ENCODE measurements around the gene MST1.

MST1 gene

DNA sequence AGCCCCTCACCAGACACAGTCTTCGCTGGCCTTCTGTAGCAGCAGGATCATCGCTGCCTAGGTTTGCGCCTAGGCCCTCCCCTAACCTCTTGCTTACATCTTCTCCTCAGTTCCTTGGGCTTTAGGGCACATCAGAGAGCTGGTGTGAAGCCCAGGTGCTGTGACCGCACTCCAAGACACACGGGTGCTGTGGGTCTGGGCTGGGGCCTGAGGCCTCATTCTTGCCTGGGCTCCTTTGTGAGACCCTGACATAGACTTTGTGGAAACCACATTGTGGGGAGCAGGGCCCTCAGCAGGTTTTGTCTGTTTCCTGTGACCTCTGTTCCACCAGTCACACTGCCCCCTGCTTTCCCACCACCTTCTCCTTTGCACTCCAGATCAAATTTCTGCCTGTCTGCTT is 22.2 kb upstream of the MST1 start:
- Histone ChIP-seq H3K9ac (ENCODE audit: low read length) (no peak overlapping the region), H3K9me2 (ENCODE audit: low read depth, low read length) (no peaks in the 10 kb centered on the region), H3K4me2 (ENCODE audit: low read length) (no peak overlapping the region), H2AFZ (ENCODE audit: low read length) (no peak overlapping the region), H3K4me3 (ENCODE audit: low read depth, low read length, poor library complexity, severe bottlenecking) (no peak overlapping the region), H3K27me3 (ENCODE audit: insufficient read depth, low read length) (no peaks in the 10 kb centered on the region), H3K4me1 (ENCODE audit: insufficient read depth, low read length, severe bottlenecking) (no peaks in the 10 kb centered on the region), H3K27ac (ENCODE audit: low read depth, low read length, poor library complexity, severe bottlenecking) (no peak overlapping the region), H4K20me1 (ENCODE audit: insufficient read depth, low read length) (no peaks in the 10 kb centered on the region), H3K36me3 (ENCODE audit: insufficient read depth, low read length) (peaks cover 5% of the 10 kb centered on the region; the same call in 1 of the 2 replicates), H3K9me3 (ENCODE audit: low read length) (no peaks in the 10 kb centered on the region), H3K79me2 (ENCODE audit: insufficient read depth, low read length) (no peaks in the 10 kb centered on the region), H3F3A (ENCODE audit: insufficient read depth, low read length) (no peaks in the 10 kb centered on the region)
- TF ChIP-seq, protein P1, sequence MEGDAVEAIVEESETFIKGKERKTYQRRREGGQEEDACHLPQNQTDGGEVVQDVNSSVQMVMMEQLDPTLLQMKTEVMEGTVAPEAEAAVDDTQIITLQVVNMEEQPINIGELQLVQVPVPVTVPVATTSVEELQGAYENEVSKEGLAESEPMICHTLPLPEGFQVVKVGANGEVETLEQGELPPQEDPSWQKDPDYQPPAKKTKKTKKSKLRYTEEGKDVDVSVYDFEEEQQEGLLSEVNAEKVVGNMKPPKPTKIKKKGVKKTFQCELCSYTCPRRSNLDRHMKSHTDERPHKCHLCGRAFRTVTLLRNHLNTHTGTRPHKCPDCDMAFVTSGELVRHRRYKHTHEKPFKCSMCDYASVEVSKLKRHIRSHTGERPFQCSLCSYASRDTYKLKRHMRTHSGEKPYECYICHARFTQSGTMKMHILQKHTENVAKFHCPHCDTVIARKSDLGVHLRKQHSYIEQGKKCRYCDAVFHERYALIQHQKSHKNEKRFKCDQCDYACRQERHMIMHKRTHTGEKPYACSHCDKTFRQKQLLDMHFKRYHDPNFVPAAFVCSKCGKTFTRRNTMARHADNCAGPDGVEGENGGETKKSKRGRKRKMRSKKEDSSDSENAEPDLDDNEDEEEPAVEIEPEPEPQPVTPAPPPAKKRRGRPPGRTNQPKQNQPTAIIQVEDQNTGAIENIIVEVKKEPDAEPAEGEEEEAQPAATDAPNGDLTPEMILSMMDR (IDR thresholded peaks at IDR 0.05; ENCODE audit: low read length), result no peak
- no peak for TF ChIP-seq EZH2 (IDR thresholded peaks at IDR 0.05; ENCODE audit: borderline replicate concordance, low read length)

DNA sequence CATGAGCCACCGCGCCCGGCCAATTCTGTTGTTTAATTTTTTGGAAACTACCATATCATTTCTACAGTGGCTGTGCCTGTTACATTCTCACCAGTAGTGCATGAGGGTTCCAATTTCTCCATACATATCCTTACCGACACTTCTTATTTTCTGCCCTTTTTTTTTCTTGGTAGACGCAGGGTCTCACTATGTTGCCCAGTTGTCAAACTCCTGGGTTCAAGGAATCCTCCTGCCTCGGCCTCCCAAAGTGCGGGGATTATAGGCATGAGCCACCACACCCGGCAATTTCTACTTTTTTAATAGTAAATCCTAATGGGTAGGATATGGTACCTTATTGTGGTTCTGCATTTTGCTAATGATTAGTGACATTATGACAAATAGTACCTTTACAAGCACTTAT is 20.6 kb upstream of the MST1 start:
- no peak for TF ChIP-seq EZH2 (IDR thresholded peaks at IDR 0.05; ENCODE audit: borderline replicate concordance, low read length)
- TF ChIP-seq, protein P1 (IDR thresholded peaks at IDR 0.05; ENCODE audit: low read length), result no peak
- Histone ChIP-seq H4K20me1 (ENCODE audit: insufficient read depth, low read length) (no peaks in the 10 kb centered on the region), H3K4me1 (ENCODE audit: insufficient read depth, low read length, severe bottlenecking) (no peaks in the 10 kb centered on the region), H2AFZ (ENCODE audit: low read length) (no peak overlapping the region), H3K4me2 (ENCODE audit: low read length) (no peak overlapping the region), H3K9ac (ENCODE audit: low read length) (no peak overlapping the region), H3K27me3 (ENCODE audit: insufficient read depth, low read length) (no peaks in the 10 kb centered on the region), H3K9me2 (ENCODE audit: low read depth, low read length) (no peaks in the 10 kb centered on the region), H3K79me2 (ENCODE audit: insufficient read depth, low read length) (no peaks in the 10 kb centered on the region), H3K36me3 (ENCODE audit: insufficient read depth, low read length) (peaks cover 17% of the 10 kb centered on the region; the same call in 1 of the 2 replicates), H3K9me3 (ENCODE audit: low read length) (no peaks in the 10 kb centered on the region), H3K27ac (ENCODE audit: low read depth, low read length, poor library complexity, severe bottlenecking) (no peak overlapping the region), H3F3A (ENCODE audit: insufficient read depth, low read length) (no peaks in the 10 kb centered on the region), H3K4me3 (ENCODE audit: low read depth, low read length, poor library complexity, severe bottlenecking) (no peak overlapping the region)

GRCh38 chr3:49707113-49707480 is 17.8 kb upstream of the MST1 start:
- Histone ChIP-seq H3K4me3 (ENCODE audit: low read depth, low read length, poor library complexity, severe bottlenecking) (no peak overlapping the region), H3K79me2 (ENCODE audit: insufficient read depth, low read length) (no peaks in the 10 kb centered on the region), H3K27ac (ENCODE audit: low read depth, low read length, poor library complexity, severe bottlenecking) (no peak overlapping the region), H3K9me2 (ENCODE audit: low read depth, low read length) (no peaks in the 10 kb centered on the region), H3K4me2 (ENCODE audit: low read length) (no peak overlapping the region), H3K27me3 (ENCODE audit: insufficient read depth, low read length) (no peaks in the 10 kb centered on the region), H2AFZ (ENCODE audit: low read length) (no peak overlapping the region), H3K9me3 (ENCODE audit: low read length) (no peaks in the 10 kb centered on the region), H3K4me1 (ENCODE audit: insufficient read depth, low read length, severe bottlenecking) (no peaks in the 10 kb centered on the region), H3K36me3 (ENCODE audit: insufficient read depth, low read length) (peaks cover 21% of the 10 kb centered on the region; the same call in 1 of the 2 replicates), H3K9ac (ENCODE audit: low read length) (no peak overlapping the region), H3F3A (ENCODE audit: insufficient read depth, low read length) (no peaks in the 10 kb centered on the region), H4K20me1 (ENCODE audit: insufficient read depth, low read length) (no peaks in the 10 kb centered on the region)
- TF ChIP-seq EZH2 (IDR thresholded peaks at IDR 0.05; ENCODE audit: borderline replicate concordance, low read length), result no peak
- TF ChIP-seq, protein P1 (IDR thresholded peaks at IDR 0.05; ENCODE audit: low read length), result no peak
